SH-SY5Y (cell line): ENCODE measurements around the gene RASGRF1.

Experiments used
- GATA2 ChIP-seq: IDR thresholded peaks from 2 replicates; pipeline ENCODE4 v1.6.1; 2011; ENCODE audit warnings: mild to moderate bottlenecking, low read depth, low read length
- GATA3 ChIP-seq: IDR thresholded peaks from 2 replicates; pipeline ENCODE4 v1.6.1; 2011; ENCODE audit warnings: low read depth, mild to moderate bottlenecking, low read length, moderate library complexity

DNA sequence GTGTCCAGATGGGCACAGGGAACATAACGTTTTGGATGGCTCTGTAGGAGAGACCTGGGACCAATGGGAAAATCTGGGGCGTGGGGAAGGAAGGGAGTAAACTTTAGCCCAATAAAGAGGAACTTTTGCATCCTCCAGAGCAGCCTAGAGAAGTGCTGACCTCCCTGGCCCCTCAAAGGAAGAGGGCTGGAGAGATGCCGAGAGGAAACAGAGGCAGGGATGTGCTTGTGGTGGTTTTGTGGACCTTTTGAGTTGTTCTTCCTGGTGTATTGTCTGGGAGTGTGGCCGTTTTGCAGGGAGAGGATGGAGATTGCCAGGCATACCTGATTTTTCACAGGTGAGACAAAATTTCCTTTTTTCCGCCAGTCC lies 155.9 kb downstream of the RASGRF1 start:
- TF ChIP-seq GATA3 (no peak), GATA2 (no peak)
